Naive B cell (primary cell): Measurements from ENCODE around the gene HNRNPF. TPM values are rescaled to one million over a fixed set of nuclear protein-coding genes. Genes with fewer than 3 reads are reported as not detected.

Experiments
- ATAC-seq, 2 donors: fragments of 150-1000 bp; cut with Tn5 transposase; 2 replicates each; pipeline ENCODE4 v1.10.0; 2021; ENCODE audit warnings: low read depth in 2 of 2, mild to moderate bottlenecking in 2 of 2, moderate library complexity in 2 of 2
- DNase-seq: peaks from one replicate; pipeline ENCODE4 v3.0.0; 2022
- H3K27ac Mint-ChIP-seq, 6 donors: one replicate each; pipeline ENCODE4 v1.8.0; 2020 to 2022; ENCODE audit warnings: mild to moderate bottlenecking in 6 of 6, mixed read lengths in 6 of 6, moderate library complexity in 5 of 6, inconsistent platforms in 2 of 6
- H3K27me3 Mint-ChIP-seq, 3 donors: one replicate each; pipeline ENCODE4 v1.8.0; 2021 to 2022; ENCODE audit warnings: mixed read lengths in 3 of 3, mild to moderate bottlenecking in 1 of 3
- H3K36me3 Mint-ChIP-seq, 2 donors: one replicate each; pipeline ENCODE4 v1.8.0; 2020 to 2022; ENCODE audit warnings: mixed read lengths in 2 of 2, inconsistent platforms in 1 of 2, mild to moderate bottlenecking in 1 of 2
- H3K4me1 Mint-ChIP-seq, 3 donors: one replicate each; pipeline ENCODE4 v1.8.0; 2020 to 2022; ENCODE audit warnings: mixed read lengths in 3 of 3, inconsistent platforms in 1 of 3, mild to moderate bottlenecking in 1 of 3, moderate library complexity in 1 of 3
- H3K4me3 Mint-ChIP-seq, 8 donors: one replicate each; pipeline ENCODE4 v1.8.0; 2020 to 2022; ENCODE audit warnings: mild to moderate bottlenecking in 8 of 8, mixed read lengths in 8 of 8, moderate library complexity in 8 of 8, inconsistent platforms in 2 of 8
- H3K9me3 Mint-ChIP-seq, 7 donors: one replicate each; pipeline ENCODE4 v1.8.0; 2020 to 2022; ENCODE audit warnings: mixed read lengths in 7 of 7, mild to moderate bottlenecking in 5 of 7, inconsistent platforms in 2 of 7, moderate library complexity in 1 of 7
- polyA plus RNA-seq, 6 donors: library from polyadenylated mRNA; unstranded; fragments of 300-500 nt; fragmentation: Illumina TruSeq; gene quantifications; one replicate each; pipeline ENCODE4 v1.2.3, GENCODE V29; 2021; ENCODE audit warnings: low read depth in 6 of 6

The HNRNPF gene
- polyA plus RNA-seq, 6 donors from 2014 or later: 166 to 228 (median 215) TPM

- no peaks in the 10 kb centered on the region for H3K27me3 Mint-ChIP-seq
- no peaks in the 10 kb centered on the region for H3K9me3 Mint-ChIP-seq
- H3K4me3 Mint-ChIP-seq: peak overlapping the region in 2 of 8 donors; percentile 17 to 56
- peaks cover 55 to 69% (median 60%) of the 10 kb centered on the region in 3 donors for H3K4me1 Mint-ChIP-seq
- peaks cover 34 to 46% of the 10 kb centered on the region in 2 donors for H3K36me3 Mint-ChIP-seq
- ATAC-seq (peak; percentile 62 to 69), DNase-seq (no peak)
- peak overlapping the region in 4 of 6 donors; percentile 34 to 92 (median 76) for H3K27ac Mint-ChIP-seq
Measured at GRCh38 chr10:43390759-43391158, 18.2 kb downstream of the HNRNPF start.

DNA sequence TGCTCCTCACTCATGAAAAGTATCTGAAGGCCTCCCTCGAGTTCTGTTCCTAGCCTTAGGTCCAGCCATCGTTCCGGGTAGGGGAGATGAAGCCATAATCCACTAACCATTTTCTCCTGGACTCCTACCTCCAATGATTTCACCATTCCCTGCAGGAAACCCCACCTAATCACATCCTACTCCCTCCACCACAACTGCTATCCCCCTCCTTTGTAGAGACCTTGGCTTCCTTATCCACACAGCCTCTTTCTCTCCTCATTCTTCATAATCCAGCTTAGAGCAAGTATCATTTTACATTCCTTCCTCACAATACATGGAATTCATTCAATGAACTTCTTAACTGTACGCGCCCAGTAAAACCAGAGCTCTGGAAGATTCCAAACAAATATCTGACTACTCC, 18.7 kb downstream of the HNRNPF start:
- no peaks in the 10 kb centered on the region for H3K27me3 Mint-ChIP-seq
- peak overlapping the region in 1 of 8 donors; percentile 56 for H3K4me3 Mint-ChIP-seq

GRCh38 chr10:43389867-43390266, 19.1 kb downstream of the HNRNPF start:
- Mint-ChIP-seq H3K4me3 (no peak overlapping the region), H3K36me3 (peaks cover 34 to 46% of the 10 kb centered on the region in 2 donors), H3K9me3 (no peaks in the 10 kb centered on the region), H3K27me3 (no peaks in the 10 kb centered on the region), H3K4me1 (peaks cover 49 to 60% (median 52%) of the 10 kb centered on the region in 3 donors), H3K27ac (peak overlapping the region in 5 of 6 donors; percentile 34 to 84 (median 68))
- DNase-seq (no peak), ATAC-seq (no peak)

More for the DNA sequence above, 18.7 kb downstream of the HNRNPF start:
- H3K4me1 Mint-ChIP-seq: peaks cover 52 to 65% (median 56%) of the 10 kb centered on the region in 3 donors
- H3K27ac Mint-ChIP-seq: peak overlapping the region; percentile 34 to 92 (median 76)
- no peak for DNase-seq
- no peak for ATAC-seq
- H3K36me3 Mint-ChIP-seq: peaks cover 34 to 46% of the 10 kb centered on the region in 2 donors
- no peaks in the 10 kb centered on the region for H3K9me3 Mint-ChIP-seq

GRCh38 chr10:43387678-43388032, 21.3 kb downstream of the HNRNPF start:
- H3K9me3 Mint-ChIP-seq: no peaks in the 10 kb centered on the region
- DNase-seq (no peak), ATAC-seq (no peak)
- peaks cover 25 to 33% of the 10 kb centered on the region in 2 donors for H3K36me3 Mint-ChIP-seq
- H3K27ac Mint-ChIP-seq: peak overlapping the region; percentile 63 to 84 (median 74)
- peaks cover 38 to 43% (median 43%) of the 10 kb centered on the region in 3 donors for H3K4me1 Mint-ChIP-seq
- peak overlapping the region in 1 of 8 donors; percentile 7 for H3K4me3 Mint-ChIP-seq
- H3K27me3 Mint-ChIP-seq: no peaks in the 10 kb centered on the region

GRCh38 chr10:43386981-43387677, 21.9 kb downstream of the HNRNPF start:
- no peaks in the 10 kb centered on the region for H3K9me3 Mint-ChIP-seq
- H3K36me3 Mint-ChIP-seq: peaks cover 25 to 29% of the 10 kb centered on the region in 2 donors
- peaks cover 35 to 39% (median 39%) of the 10 kb centered on the region in 3 donors for H3K4me1 Mint-ChIP-seq
- no peaks in the 10 kb centered on the region for H3K27me3 Mint-ChIP-seq
- DNase-seq: no peak
- peak overlapping the region in 5 of 6 donors; percentile 43 to 94 (median 78) for H3K27ac Mint-ChIP-seq
- peak overlapping the region in 2 of 8 donors; percentile 35 to 42 for H3K4me3 Mint-ChIP-seq
- ATAC-seq: no peak

- H3K4me1 Mint-ChIP-seq: peaks cover 32 to 39% (median 39%) of the 10 kb centered on the region in 3 donors
- no peak overlapping the region for H3K4me3 Mint-ChIP-seq
- peak overlapping the region in 4 of 6 donors; percentile 18 to 80 (median 60) for H3K27ac Mint-ChIP-seq
- H3K9me3 Mint-ChIP-seq: no peaks in the 10 kb centered on the region
- H3K27me3 Mint-ChIP-seq: no peaks in the 10 kb centered on the region
- DNase-seq: no peak
- no peak for ATAC-seq
- H3K36me3 Mint-ChIP-seq: peaks cover 21 to 26% of the 10 kb centered on the region in 2 donors
Measured at GRCh38 chr10:43386549-43386948, 22.4 kb downstream of the HNRNPF start.

DNA sequence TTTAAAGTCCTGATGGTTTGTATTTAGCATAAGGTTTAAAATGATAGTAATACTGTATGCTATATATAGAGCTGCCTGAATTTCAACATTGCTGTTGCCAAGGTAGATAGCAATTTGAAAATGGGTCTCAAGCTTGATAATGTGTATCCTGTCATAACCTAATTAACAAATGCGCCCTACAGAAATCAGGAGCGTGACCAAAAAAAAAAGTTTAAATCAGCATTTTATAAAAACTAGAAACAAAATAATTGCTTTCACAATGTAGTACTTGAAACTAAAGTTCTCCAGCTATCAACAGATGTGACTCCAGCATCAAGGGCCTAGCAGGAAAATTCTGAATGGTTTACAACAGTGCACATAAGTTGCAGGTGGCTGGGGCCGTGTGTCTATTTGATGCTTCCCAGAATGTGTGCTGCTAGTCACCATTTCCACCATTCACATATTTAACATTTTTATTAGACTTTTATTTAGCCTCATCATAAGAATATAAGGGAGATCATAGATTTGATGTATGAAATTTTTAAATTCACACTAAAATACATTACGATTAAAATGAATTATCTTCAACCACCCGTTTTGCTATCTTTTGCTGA, 23.5 kb downstream of the HNRNPF start:
- H3K9me3 Mint-ChIP-seq: no peaks in the 10 kb centered on the region

GRCh38 chr10:43384252-43385221, 24.4 kb downstream of the HNRNPF start:
- Mint-ChIP-seq H3K36me3 (peaks cover 16 to 19% of the 10 kb centered on the region in 2 donors), H3K9me3 (no peaks in the 10 kb centered on the region), H3K27me3 (no peaks in the 10 kb centered on the region), H3K27ac (peak overlapping the region in 5 of 6 donors; percentile 16 to 88 (median 79)), H3K4me3 (no peak overlapping the region), H3K4me1 (peaks cover 24 to 29% (median 26%) of the 10 kb centered on the region in 3 donors)
- DNase-seq (no peak), ATAC-seq (no peak)

More for the DNA sequence above, 23.5 kb downstream of the HNRNPF start:
- DNase-seq: no peak
- H3K27ac Mint-ChIP-seq: peak overlapping the region in 2 of 6 donors; percentile 12 to 42
- peaks cover 30 to 37% (median 36%) of the 10 kb centered on the region in 3 donors for H3K4me1 Mint-ChIP-seq
- no peak for ATAC-seq
- H3K27me3 Mint-ChIP-seq: no peaks in the 10 kb centered on the region
- no peak overlapping the region for H3K4me3 Mint-ChIP-seq
- peaks cover 21% of the 10 kb centered on the region in 2 donors for H3K36me3 Mint-ChIP-seq

DNA sequence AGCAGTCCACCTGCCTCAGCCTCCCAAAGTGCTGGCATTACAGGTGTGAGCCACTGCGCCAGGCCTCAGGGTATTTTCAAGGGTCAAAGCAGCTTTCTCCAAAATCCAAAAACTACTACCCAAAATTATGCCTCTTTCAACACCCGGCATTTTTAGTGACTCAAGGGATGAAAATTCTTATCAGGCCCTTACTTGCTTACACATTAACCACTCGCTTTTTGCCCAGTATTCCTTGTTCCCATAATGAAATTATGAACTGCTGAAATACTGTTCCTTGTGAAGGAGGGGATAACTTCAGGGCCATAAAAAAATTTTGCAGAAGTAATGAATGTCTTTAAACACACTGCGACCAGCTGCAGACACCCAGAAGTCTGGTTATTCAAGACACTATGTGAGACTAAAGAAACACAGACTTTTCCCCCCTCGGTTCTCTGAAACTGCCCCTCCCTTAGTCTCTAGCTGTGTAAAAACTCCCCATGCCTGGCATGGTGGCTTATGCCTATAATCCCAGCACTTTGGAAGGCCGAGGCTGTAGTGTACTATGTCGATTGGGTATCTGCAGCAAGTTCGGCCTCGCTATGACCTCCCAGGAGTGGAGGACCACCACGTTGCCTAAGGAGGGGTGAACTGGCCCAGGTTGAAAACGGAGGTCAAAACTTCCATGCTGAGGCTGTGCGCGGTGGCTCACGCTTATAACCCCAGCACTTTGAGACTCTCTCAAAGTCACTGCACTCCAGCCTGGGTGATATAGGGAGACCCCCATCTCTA, 25.6 kb downstream of the HNRNPF start:
- DNase-seq (no peak), ATAC-seq (no peak)
- Mint-ChIP-seq H3K27me3 (no peaks in the 10 kb centered on the region), H3K4me1 (peaks cover 19 to 23% (median 20%) of the 10 kb centered on the region in 3 donors), H3K36me3 (peaks cover 13 to 16% of the 10 kb centered on the region in 2 donors), H3K4me3 (no peak overlapping the region), H3K9me3 (no peaks in the 10 kb centered on the region), H3K27ac (peak overlapping the region in 2 of 6 donors; percentile 63 to 77)

- H3K27me3 Mint-ChIP-seq: no peaks in the 10 kb centered on the region
- no peaks in the 10 kb centered on the region for H3K36me3 Mint-ChIP-seq
- no peaks in the 10 kb centered on the region for H3K9me3 Mint-ChIP-seq
- no peak overlapping the region for H3K4me3 Mint-ChIP-seq
- DNase-seq: no peak
- H3K27ac Mint-ChIP-seq: peak overlapping the region in 4 of 6 donors; percentile 15 to 81 (median 37)
- peaks cover 0 to 5% (median 4%) of the 10 kb centered on the region in 3 donors for H3K4me1 Mint-ChIP-seq
- no peak for ATAC-seq
Measured at GRCh38 chr10:43380610-43381222, 28.3 kb downstream of the HNRNPF start.

DNA sequence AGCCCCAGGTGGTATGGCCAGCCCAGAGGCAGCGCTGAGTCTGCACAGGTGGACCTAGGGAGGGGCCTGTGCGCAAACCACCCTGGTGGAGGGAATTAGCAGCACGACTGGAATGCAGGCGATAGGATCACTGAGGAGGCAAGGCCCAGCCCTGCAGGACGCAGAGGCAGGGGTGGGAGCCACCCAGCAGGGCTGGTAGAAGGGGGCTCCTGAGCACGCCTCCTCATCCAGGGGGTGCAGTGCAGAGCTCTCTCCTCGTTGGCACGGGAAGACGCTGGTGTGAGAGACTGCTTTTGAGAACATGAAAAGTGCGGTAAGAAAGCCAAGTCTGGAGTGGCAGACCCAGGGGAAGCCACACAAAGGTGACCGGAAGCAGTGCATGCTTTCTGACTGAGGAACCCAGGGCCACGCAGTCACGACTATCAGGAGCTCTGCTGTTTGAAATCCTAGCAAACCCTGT, 31.5 kb downstream of the HNRNPF start:
- ATAC-seq: no peak
- no peaks in the 10 kb centered on the region for H3K36me3 Mint-ChIP-seq

DNA sequence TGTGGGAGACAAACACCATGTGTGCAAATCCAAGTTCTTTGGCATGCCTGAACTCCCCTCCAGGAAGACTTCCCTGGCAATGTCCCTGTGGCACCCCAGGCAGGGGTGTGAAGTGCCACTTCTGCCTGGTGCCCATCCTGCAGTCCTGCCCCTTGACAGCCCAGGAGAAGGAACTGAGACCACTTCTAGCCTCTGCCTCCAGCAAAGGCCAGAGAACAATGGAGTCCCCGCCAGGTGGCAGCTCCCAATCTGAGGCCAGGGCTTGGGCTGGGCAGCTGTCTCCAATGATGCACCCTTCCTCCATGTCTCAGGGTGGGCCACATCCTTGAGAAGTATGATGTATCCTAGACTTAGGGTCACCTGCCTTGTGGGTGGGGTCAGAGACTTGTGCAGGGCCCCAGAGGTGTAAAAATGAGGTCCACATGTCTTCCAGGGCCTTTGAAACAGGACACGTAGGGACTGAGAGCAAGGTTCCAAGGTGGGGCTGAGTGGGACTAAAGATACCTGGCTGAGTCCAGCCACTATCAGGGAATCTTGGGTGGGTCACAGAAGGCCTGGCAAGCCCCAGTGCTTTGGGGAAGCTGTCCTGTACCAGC, 32.1 kb downstream of the HNRNPF start:
- ATAC-seq: no peak

More for the DNA sequence above, 31.5 kb downstream of the HNRNPF start:
- H3K27ac Mint-ChIP-seq: no peak overlapping the region
- no peak for DNase-seq
- H3K27me3 Mint-ChIP-seq: no peaks in the 10 kb centered on the region
- no peaks in the 10 kb centered on the region for H3K4me1 Mint-ChIP-seq
- H3K4me3 Mint-ChIP-seq: no peak overlapping the region
- no peaks in the 10 kb centered on the region for H3K9me3 Mint-ChIP-seq

More for the DNA sequence above, 32.1 kb downstream of the HNRNPF start:
- Mint-ChIP-seq H3K27me3 (no peaks in the 10 kb centered on the region), H3K27ac (no peak overlapping the region), H3K36me3 (no peaks in the 10 kb centered on the region), H3K9me3 (no peaks in the 10 kb centered on the region), H3K4me1 (no peaks in the 10 kb centered on the region), H3K4me3 (no peak overlapping the region)
- no peak for DNase-seq
